H1 (cell line): ENCODE measurements around the gene CRYBA4. TPM values are rescaled to one million over a fixed set of nuclear protein-coding genes. Genes with fewer than 3 reads are reported as not detected.

Experiments
- CHD7 ChIP-seq: fragments of 300-600 bp; sonication (generic); IDR thresholded peaks from 2 replicates; pipeline ENCODE4 v1.7.1; 2012; ENCODE audit warnings: low read length, moderate library complexity, mild to moderate bottlenecking, inconsistent platforms; ENCODE audit not compliant: insufficient replicate concordance
- EZH2 ChIP-seq: fragments of 200-600 bp; sonication (generic); IDR thresholded peaks from 2 replicates; pipeline ENCODE4 v1.7.1; 2012; ENCODE audit warnings: low read depth, mild to moderate bottlenecking, moderate library complexity, low read length, inconsistent platforms; ENCODE audit not compliant: severe bottlenecking
- polyA plus RNA-seq, 7 experiments: library from polyadenylated mRNA; depleted of rRNA in 3 of 7; stranded (reverse) in 5 of 7; unstranded in 2 of 7; fragments of >200 nt in 5 of 7; fragments of 200-250 nt in 2 of 7; gene quantifications; 1 replicate in 5 of 7; 2 replicates in 1 of 7; 4 replicates in 1 of 7; pipeline versions ENCODE4 v1.2.1 to v1.2.3, GENCODE V29; 2011 to 2013; ENCODE audit warnings: missing spikeins in 2 of 7, mixed read lengths in 2 of 7
- total RNA-seq: library from RNA; stranded (reverse); fragmentation: NEBNext Ultra II Directional; extraction: Animal tissue kit (Norgen Biotek cat#: 25700); gene quantifications from 2 replicates; pipeline ENCODE4 v1.2.1, GENCODE V29; 2021

CRYBA4 gene
- total and polyA plus RNA-seq, 2 of the 8 experiments (the other 6 are each of a cell fraction or from before 2014, with no cell fraction given): 0.67 to 3.1 TPM

- TF ChIP-seq CHD7 (no peak), EZH2 (no peak)
Observed at GRCh38 chr22:26609287-26609686, 12.5 kb upstream of the CRYBA4 start (continued).
